GM18499 (cell line): ENCODE results near the gene CENPT.

Source experiments
- ATAC-seq: cut with Tn5 transposase; IDR thresholded peaks from one replicate; pipeline ENCODE4 v1.9.1; 2021; ENCODE audit warnings: moderate number of reproducible peaks; ENCODE audit not compliant: insufficient read depth, unreplicated experiment

The CENPT gene

GRCh38 chr16:67820608-67821259, 26.8 kb downstream of the CENPT start:
- no peak for ATAC-seq

GRCh38 chr16:67814567-67814966, 32.9 kb downstream of the CENPT start:
- ATAC-seq: no peak

GRCh38 chr16:67811899-67812298, 35.6 kb downstream of the CENPT start:
- no peak for ATAC-seq

- ATAC-seq: peak; percentile 1
These were observed 40.3 kb downstream of the CENPT start for GRCh38 chr16:67807148-67807682.

- peak; percentile 89 for ATAC-seq
These were observed 40.9 kb downstream of the CENPT start, which contains the start of the genes RANBP10 and TSNAXIP1 for GRCh38 chr16:67806428-67807147. RANBP10 (minus strand) TSS chr16:67806560; CDS start chr16:67806536, 24 bp downstream. TSNAXIP1 (plus strand) TSS chr16:67806889; CDS start chr16:67807150, 261 bp downstream.

GRCh38 chr16:67805718-67806427, 41.6 kb downstream of the CENPT start:
- no peak for ATAC-seq

GRCh38 chr16:67804853-67805542, 42.5 kb downstream of the CENPT start:
- no peak for ATAC-seq

GRCh38 chr16:67803894-67804293, 43.6 kb downstream of the CENPT start:
- no peak for ATAC-seq

GRCh38 chr16:67801883-67802282, 45.6 kb downstream of the CENPT start:
- ATAC-seq: no peak

- ATAC-seq: no peak
These were observed 46.3 kb downstream of the CENPT start for GRCh38 chr16:67801241-67801640.

GRCh38 chr16:67800338-67800926, 47.1 kb downstream of the CENPT start:
- ATAC-seq: no peak

- no peak for ATAC-seq
These were observed 51.3 kb downstream of the CENPT start for GRCh38 chr16:67796099-67796718.

- ATAC-seq: no peak
These were observed 57.4 kb downstream of the CENPT start for GRCh38 chr16:67790071-67790470.

GRCh38 chr16:67786491-67786890, 61.0 kb downstream of the CENPT start:
- no peak for ATAC-seq

- no peak for ATAC-seq
These were observed 64.2 kb downstream of the CENPT start for GRCh38 chr16:67783353-67783725.

- no peak for ATAC-seq
These were observed 64.7 kb downstream of the CENPT start for GRCh38 chr16:67782567-67783352.

- ATAC-seq: no peak
These were observed 66.0 kb downstream of the CENPT start for GRCh38 chr16:67781565-67781921.

- no peak for ATAC-seq
These were observed 66.5 kb downstream of the CENPT start for GRCh38 chr16:67780847-67781564.
